HG03159 (cell line): Measurements from ENCODE around the gene CPB2.

Source experiments
- ATAC-seq: cut with Tn5 transposase; IDR thresholded peaks from one replicate; pipeline ENCODE4 v1.9.1; 2021; ENCODE audit warnings: mild to moderate bottlenecking, moderate library complexity; ENCODE audit not compliant: unreplicated experiment

CPB2 gene

GRCh38 chr13:46006688-46007452, 98.0 kb downstream of the CPB2 start:
- no peak for ATAC-seq

GRCh38 chr13:46004491-46004890, 100.3 kb downstream of the CPB2 start:
- no peak for ATAC-seq
